Urothelium cell line (cell line): ENCODE data around the gene NSFL1C.
A peak's percentile ranks its signal among the peaks of the same experiment; 100 is the strongest.

Source experiments
- DNase-seq: peaks from one replicate; pipeline ENCODE4 v3.0.0; 2011; ENCODE audit warnings: low spot score, mixed read lengths
- FAIRE-seq: peaks from 2 replicates; lab custom pipeline; 2011; peaks lifted over from hg19 to GRCh38; lab: Jason Lieb, UNC

NSFL1C gene

DNA sequence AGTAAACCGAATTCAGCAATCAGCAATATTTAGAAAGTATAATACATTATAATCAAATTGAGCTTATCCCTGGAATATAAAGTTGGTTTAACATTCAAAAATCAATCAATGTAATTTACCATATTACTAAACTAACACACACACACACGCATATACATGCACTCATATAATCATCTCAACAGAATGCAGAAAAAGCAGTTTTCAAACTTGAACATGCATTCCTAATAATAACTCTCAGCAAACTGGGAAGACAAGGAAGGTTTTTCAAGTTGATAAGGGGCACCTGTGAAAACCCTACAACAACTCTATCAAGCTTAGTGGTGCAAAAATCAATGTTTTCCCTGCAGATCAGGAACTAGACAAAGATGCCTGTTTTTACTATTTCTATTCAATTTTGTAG, 19.9 kb upstream of the NSFL1C start:
- DNase-seq (no peak), FAIRE-seq (no peak)

- FAIRE-seq: no peak
These were observed 17.9 kb upstream of the NSFL1C start for GRCh38 chr20:1484438-1485116.

GRCh38 chr20:1479831-1480595, 13.4 kb upstream of the NSFL1C start:
- DNase-seq (no peak), FAIRE-seq (no peak)

More at GRCh38 chr20:1484438-1485116, 17.9 kb upstream of the NSFL1C start:
- no peak for DNase-seq

DNA sequence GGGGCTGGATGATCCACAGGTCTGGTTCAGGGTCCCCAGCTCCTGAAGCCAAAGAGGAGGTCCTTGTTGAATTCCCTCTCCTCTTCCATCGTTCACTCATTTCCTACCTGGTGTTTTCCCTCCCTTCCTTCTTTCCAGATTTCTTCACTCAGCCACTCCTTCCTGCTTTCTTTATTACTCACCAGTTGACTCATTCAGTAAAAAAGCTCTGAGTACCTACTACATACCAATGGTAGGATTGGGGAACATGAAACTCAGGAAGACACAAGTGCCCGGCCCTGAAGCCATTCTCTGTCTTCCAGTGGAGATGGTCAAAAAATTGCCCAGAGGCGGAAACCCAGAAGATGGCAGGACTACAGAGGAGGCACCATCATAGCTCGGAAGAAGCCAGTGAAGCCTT, 11.9 kb upstream of the NSFL1C start:
- FAIRE-seq (no peak), DNase-seq (peak; percentile 65)

DNA sequence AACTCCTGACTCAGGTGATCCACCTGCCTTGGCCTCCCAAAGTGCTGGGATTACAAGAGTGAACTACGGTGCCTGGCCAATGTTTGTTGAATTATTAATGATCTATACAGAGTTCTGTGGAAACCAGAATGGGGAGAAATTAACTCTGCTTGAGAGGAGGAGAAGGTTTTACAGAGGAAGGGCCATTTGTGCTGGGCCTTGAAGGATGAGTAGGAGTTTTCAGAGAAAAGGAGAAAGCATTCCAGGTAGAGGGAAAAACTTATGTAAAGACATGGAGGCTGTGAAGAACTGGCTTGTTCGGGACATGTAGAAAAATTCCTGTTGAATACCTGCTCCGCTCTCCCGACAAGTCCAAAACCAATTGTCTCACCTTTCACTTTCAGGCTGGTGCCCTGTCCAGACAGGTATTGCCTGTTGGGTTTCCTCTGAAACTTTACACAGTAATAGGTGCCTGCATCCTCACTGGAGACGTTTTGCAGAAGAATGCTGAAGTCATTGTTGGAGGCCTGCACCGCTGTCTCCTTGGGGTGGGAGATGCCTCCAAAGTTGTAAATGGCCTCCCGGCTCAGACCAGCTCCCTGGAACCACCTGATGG, 11.3 kb upstream of the NSFL1C start:
- no peak for DNase-seq
- FAIRE-seq: no peak

DNA sequence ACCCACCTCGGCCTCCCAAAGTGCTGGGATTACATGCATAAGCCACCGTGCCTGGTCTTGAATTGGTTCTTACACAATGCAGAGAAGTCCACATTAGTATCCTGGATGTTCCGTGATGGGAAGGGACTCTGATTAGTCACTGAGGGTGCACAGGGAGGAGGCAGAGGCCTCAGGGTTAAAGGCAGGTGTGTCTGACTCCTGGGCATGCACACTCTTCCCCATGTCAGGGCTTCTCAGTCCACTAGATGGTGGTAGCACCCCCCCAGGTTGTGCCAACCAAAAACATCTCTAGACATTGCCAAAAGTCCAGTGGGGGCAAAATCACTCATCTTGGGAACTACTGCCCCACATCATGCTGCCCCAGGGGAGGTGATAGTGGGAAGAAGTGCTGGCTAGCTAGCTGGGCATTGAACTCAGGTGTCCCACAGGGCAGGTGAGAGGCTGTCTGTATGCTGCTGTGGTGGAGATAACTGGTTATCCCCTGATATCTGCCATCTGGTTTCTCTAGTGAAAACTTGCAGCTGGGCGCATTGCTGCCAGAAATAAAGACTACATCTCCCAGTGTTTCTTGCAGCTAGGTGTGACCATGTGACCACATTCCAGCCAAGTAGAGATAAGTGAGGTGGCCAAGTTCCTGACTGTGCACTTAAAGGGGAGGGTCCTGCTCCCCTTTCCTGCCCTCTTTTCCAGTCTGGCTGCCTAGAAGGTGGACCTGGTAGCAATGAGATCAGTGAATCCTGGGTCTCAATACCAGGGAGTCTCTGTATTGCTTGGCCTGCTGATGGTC, 8.4 kb upstream of the NSFL1C start:
- DNase-seq (no peak), FAIRE-seq (no peak)

- FAIRE-seq: no peak
These were observed 7.7 kb upstream of the NSFL1C start for GRCh38 chr20:1474325-1474724.

DNA sequence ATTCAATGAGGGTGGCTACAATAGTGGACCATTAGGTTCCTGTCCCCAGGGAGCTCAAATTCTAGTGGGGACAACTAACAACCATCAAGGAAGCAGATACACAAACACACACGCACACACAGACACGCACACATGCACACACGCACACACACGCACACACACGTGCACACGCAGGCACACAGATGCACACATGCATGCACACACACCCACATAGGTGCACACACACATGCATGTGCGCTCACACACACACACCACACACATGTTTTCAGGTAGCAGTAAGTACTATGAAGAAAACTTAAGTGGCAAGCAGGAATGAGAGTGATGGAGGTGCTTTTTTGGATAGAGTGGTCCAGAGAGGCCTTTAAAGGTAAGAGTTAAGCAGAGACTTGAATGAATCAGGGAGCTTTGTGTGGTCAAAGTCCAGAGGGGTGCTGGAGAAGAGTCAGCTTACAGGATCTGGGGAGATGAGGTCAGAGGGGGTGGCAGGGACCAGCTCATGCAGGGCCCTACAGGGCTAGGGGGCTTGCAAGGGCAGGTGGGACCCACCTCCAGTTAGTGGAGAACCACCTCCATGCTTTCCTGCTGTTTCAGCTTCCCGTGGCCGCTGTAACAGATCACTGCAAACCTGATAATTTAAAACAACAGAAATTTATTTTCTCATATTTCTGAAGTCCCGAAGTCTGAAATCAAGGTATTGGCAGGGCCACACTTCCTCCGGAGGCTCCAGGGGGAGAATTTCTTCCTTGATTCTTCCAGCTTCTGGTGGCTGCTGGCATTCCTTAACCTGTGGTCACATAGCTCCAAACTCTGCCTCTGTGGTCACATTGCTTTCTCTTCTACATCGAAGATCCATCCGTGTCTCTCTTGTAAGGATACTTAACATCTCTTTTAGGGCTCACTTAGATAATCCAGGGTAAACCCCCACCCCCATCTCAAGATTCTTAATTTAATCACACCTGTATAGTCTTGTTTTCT, 6.9 kb upstream of the NSFL1C start:
- no peak for DNase-seq
- peak; percentile 27 for FAIRE-seq

More at GRCh38 chr20:1474325-1474724, 7.7 kb upstream of the NSFL1C start:
- no peak for DNase-seq

- FAIRE-seq (no peak), DNase-seq (no peak)
These were observed 6.1 kb upstream of the NSFL1C start for GRCh38 chr20:1472556-1473245.

DNA sequence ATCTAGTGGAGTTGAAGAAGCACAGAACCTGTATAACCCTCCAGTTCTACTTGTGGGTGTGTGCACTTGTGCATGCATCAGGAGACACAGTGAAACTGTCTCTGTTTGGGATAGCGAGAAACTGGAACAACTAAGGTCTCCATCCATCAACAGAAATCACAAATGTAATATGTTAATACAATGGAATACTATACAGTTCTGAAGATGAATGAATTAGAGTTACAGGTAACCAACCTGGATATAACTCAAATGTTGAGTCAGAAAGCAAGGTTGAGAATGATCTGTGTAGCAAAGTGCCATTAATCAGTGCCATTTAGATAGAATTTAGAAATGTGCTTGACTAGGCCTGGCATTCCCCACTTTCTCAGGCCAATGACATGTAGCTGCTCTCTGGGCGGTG, 4.6 kb upstream of the NSFL1C start:
- FAIRE-seq: no peak

GRCh38 chr20:1469925-1470571, 3.4 kb upstream of the NSFL1C start:
- DNase-seq (peak; percentile 73), FAIRE-seq (peak; percentile 23)

More for the DNA sequence above, 4.6 kb upstream of the NSFL1C start:
- DNase-seq: no peak

DNA sequence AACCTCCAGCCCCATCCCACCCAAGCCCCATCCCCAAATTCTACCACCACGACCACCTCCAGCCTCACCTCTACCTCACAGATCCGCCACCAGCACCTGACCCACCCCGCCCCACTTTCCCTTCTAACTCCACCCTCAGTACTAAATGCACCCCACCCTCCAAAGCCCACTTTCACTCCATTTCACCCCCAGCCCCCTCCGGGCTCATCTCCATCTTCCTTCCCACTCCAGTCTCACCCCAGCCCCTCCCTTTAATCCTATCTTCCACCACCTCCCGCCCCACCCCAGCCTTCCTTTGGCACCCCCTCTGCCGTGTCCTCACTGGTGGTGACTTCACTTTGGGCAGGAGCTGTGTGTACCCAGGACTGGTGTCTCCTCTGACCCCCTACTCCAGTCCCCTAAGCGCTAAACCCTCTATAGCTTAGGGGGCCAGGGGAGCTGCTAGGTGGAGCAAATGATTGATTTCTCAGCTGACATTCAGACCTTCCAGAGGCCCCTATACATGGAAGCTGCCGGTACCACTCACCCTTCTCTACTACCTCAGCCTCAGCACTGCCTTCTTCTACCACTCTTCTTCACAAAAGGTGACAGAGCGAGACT, 2.8 kb upstream of the NSFL1C start:
- FAIRE-seq: no peak
- DNase-seq: peak; percentile 21

- FAIRE-seq: no peak
- DNase-seq: no peak
These were observed 1.5 kb upstream of the NSFL1C start for GRCh38 chr20:1468117-1468624.

DNA sequence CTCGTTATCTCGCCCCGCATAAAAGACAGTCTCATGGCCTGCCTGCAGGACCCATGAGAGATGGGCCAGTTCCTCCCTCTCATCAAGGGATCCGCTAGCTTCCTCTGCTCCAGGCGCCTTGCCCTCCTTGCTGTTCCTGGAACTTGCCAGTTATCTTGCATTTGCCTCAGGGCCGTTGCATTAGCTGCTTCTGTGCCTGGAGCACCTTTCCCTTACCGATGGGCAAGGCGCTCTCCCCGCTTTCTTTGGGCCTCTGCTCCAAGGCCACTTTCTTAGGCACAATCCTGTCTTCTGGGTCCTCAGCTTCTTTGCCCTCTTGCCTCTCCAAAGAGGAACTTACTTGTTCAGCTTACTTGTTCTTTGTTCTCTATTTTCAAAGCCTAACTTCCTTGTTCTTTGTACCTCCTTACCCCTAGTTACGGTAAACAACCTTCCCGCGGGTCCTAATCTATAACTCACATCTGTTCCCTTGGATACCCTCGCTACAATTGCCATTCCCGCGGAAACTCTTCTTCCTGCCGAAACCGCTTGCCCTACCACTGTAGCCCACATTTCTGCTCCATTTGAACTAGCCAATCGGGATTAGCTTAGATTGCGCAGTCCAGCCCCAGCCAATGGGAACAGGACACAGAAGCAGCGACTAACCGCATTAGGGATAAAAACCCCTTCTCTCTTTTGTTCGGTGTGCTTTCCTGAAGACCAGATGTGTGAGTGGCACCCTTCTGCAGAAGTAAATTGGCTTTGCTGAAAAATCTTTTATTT, 887 bp upstream of the NSFL1C start:
- DNase-seq (no peak), FAIRE-seq (no peak)

DNA sequence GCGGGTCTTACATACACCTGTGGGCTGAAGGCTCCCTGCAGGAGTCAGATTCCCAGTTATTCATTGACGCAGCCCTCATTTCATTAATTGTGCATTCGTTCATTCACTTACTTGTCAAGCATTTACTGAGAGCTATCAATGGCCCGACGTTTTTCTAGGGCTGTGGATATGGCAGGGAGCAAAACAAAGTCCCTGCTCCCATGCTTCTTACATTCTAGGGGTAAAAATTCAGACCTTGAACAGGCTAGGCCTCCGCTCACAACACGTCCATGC, 369 bp upstream of the NSFL1C start:
- FAIRE-seq (no peak), DNase-seq (no peak)

- DNase-seq (no peak), FAIRE-seq (no peak)
These were observed 1.0 kb downstream of the NSFL1C start for GRCh38 chr20:1465470-1466210.

DNA sequence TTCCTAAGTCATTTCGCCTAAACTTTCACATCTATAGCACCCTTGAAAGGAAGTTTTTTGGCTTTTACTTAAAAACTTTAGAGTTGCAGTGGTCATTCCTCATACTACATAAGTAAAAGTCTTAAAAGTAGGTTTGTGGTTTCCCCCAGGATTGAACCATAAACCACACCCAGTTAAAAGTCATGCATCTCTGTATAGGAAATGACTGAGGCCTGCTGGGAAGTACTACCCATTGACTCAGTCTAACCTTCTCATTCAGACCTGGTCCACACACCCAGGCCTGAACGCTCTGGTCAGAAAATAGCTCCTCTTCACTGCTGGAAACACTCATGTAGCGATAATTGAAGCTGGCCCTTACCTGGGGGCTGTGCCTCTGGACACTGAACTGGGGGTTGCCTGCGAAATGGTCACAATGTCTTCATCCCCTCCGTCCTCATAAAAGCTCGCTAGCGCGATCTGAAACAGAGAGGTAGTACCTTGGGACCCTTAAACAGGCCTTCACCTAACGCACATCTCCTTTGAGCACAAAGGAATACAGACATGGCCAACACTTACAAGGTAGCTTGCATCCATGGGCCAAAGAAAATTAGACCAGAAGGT, 2.6 kb downstream of the NSFL1C start:
- no peak for FAIRE-seq

More for the DNA sequence above, 2.6 kb downstream of the NSFL1C start:
- no peak for DNase-seq
